Measurements from ENCODE around the gene TSHZ2.
"Not testable (repeated sequence)": the region's sequence is repeated elsewhere in the genome, so short reads cannot be mapped to it uniquely, and the experiment has no call there.

Gene TSHZ2

DNA sequence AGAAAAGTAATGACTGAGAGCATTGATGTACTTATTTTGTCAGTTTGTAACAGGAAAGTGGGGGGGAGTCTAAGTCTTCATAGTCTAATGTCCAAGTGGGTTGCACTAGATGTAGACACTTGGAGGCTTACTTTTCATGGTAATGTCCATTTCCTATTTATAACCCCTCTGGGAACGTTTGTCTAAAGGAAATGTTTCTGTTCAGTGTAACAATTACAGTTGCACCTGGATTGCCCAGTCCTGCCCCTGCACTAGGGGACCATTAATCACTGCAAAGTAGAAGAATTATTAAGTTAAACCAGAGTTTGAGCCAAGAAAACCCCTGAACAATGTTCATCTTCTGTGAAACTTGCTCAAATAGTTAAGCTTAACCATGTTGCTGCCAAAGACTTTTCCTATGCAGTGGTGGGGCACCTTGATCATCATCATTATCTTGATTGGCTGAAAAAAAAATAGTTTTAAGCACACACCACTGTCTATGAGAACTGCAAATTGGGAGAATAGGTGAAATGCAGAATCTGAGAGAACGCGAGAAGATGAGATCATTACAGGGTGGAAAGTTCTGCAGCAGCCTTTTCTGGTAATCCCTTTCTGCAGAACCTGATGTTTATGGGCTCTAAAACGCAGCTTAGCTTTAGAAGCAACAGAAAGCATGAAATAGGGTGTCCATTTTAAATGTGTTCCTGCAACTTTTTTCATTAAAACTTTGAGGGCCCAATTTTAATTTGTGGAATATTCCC is 515.5 kb downstream of the TSHZ2 start:
- in situ Hi-C loops (cut with MboI; ENCODE audit: low sequenced_read_pairs), result no loop called here

DNA sequence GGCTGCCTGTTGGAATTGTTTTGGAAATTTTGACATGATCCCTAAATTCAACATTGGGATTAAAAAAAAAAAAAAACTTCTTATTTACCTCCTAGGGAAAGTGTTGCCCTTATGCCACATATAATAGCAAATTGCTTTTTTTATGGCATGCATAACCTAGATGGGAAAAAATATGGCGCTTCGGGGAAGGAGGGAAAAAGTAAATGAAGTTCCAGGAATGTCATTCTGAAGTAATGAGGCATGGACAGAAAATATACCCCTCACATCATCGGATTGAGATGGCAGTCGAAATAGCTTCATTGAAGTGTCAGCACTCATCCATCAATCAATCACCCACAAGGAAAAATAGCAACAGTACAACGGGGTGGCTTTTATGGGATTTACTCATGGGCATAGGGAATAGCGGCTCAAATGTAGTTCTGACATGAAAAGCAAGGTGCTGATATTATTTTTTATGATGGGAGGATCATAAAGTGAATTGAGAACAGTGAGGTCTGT is 516.7 kb downstream of the TSHZ2 start:
- in situ Hi-C loops (cut with MboI; ENCODE audit: low sequenced_read_pairs), result no loop called here

DNA sequence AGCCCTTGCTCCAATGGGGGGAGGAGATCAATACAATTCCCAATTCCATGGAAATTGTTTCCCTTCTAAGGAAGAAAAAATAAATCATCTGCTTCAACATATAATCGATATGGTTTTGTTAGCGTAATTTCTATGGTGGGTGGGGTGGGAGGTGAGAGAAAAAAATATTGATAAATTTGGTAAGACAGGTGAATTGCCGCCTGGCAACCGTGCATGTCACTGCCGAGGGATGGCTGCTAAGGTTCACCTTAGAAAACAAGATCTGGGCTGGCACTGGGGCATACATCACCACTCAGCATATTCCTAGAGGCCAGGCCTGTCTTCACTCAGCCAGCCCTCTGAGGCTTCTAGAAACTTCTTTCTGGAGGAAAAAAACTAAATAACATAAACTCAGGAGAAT is 517.4 kb downstream of the TSHZ2 start:
- in situ Hi-C loops (cut with MboI; ENCODE audit: low sequenced_read_pairs), result no loop called here

DNA sequence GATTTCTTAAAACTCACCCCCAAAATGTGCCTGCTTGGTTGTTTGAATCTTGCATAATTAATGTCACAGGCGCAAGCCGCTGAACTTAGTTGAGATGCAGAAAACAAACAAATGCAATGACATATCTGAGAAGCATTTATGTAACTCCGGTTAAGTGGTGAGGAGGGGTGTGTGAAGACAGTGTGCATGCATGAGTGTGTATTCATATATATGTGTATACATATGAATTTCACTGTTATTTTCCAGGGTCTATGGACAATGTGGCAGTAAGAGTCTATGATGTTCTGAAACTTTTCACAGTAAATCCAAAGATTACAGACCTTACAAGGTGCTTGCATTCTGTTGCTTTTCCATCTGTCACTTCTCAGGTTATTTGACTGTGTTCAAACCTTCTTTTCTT is 518.5 kb downstream of the TSHZ2 start:
- in situ Hi-C loops (cut with MboI; ENCODE audit: low sequenced_read_pairs), result no loop called here

DNA sequence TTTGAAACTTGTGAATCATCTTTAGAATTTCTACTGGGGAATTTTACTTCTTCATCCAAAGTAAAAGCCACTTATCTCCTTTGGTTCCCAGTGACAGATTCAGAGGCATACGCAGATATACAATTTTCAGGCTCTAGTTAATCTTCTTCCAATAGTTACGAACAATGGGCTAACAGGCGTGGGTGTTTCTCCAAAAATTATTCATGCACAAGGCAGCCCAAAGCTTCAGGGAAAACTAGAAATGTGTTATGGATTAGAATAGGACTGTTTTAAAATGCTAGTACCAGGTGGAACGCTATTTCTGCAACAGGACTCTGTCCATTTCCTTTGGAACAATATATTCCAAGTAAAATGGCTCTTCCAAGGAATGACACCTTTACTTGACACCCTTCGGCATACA is 519.3 kb downstream of the TSHZ2 start:
- in situ Hi-C loops (cut with MboI; ENCODE audit: low sequenced_read_pairs), result no loop called here

DNA sequence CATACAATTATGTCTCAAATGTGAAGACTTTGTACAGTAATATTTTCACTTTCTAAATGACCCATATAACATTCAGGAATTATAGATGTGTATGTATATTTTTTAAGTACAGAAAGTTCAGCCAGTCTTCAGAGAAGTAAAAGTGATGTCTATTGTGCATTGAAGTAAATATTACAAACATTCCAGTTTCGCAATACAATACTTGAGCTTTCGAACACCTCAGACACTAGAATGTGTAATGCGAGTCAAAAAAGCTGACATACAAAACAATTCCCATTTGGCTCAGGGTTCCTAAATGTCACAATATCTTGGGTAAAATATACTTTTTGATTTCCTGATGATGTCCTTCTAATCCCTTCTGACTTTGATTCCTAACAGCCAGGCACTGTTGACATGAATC is 520.1 kb downstream of the TSHZ2 start:
- in situ Hi-C loops (cut with MboI; ENCODE audit: low sequenced_read_pairs), result no loop called here

DNA sequence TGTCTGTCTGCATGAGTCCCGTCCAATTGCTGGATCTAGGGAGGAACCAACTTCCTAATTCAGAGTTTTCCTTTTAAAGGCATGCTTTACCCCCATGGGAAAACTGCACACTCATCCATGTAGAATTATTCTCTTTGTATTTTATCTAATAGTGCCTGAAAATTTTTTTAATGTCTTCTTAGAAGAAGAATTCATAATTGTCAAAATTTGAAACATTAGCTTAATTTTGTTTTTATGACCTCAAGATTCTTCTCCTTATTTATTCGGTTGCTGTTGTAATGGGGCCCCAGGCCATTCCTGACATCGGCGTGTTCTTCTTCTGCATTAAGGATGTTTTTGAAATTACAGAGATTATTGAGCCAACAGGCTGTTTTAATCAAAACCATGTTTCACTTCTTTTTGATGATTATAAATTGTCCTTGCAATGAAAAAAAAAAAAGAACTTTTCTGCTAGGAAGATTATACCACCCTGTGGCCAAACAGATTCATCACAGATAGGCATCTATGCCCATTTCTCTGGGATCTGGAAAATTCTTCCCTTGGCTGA is 521.2 kb downstream of the TSHZ2 start:
- in situ Hi-C loops (cut with MboI; ENCODE audit: low sequenced_read_pairs), result no loop called here

DNA sequence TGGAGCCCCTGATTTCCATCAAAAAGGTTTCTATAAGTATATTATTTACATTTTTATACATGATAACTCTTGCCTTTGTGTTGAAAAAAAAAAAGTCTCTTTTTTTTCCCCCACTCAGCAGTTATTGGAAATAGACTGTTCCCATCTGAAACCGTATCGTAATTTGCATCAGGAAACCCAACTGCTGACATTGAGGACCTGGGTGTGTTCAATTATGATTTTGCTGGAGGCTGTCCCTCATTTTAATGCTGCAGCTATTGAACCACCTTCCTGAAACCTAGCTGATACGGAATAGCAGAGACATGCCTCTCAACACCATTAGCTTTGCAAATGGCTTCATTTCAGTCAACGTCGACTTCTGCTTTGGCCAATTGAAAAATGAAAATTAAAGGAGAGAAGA is 522.6 kb downstream of the TSHZ2 start:
- in situ Hi-C loops (cut with MboI; ENCODE audit: low sequenced_read_pairs), result no loop called here

DNA sequence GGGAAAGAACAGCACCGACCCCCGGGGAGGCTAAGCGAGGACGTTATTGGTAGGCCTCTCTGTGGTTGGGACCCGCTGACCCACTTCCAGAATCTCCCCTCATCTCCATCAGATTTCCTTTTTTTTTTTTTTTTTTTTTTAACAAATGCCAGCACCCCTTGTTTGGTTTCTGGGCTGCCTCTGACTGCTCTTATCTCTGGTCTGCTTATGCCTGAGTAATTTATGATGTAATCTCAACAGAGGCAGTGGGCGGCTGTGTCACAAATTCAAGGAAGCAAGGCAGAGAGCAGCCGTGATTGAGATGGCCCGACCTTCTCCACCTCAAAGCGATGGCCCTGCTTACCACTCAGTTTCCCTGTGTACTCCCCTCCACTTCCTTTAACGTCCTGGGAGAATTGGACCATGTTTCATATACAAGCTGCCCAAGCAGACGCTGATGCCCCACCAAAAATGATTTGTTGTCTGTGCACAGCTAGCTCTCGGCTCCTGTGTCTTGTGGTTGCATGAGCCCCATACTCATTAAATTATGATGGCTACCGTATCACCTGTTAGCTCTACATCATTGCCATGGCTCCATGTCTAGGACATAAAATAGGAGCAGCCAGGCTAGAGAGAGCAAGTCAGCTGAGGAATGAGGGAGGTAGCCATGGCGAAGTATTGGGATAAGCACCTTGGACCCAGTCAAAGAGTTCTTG is 523.4 kb downstream of the TSHZ2 start:
- in situ Hi-C loops (cut with MboI; ENCODE audit: low sequenced_read_pairs), result no loop called here

DNA sequence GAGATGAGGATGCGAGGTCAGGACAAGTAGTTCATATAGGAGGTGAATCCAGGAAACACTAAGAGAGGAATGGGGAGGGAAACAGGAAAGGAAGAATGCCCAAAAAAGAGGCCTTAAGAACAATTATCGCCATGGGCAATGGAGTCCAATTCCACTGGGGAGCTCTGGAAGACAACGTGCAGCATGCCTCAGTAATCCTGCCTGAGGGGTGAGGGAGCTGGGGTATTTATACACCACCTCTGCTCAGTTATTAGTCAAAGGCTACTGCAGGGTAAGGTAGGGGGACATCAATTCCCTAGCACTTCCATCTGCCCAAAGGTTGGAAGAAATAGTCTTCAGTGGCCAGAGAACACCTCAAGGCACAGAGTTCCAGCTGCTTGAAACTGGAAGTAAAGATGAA is 525.1 kb downstream of the TSHZ2 start:
- in situ Hi-C loops (cut with MboI; ENCODE audit: low sequenced_read_pairs), result no loop called here

DNA sequence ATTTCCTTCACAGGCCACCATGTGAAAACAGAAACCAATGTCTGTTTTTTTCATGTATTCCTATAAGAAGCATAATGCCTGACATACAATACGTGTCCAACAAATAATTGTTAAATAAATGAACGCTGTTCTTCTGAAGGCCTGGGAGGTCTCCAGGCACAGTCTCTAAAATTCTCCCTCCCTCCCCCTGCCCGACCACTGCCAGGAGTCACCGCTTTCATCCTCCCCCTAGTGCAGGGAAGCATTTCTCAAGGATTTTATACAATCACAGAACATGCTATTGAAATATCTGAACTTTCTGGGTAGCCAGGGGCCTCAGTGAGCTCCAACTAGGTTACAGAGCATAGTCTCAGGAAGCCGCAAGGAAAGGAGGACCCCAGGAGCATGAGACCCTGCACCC is 526.2 kb downstream of the TSHZ2 start:
- in situ Hi-C loops (cut with MboI; ENCODE audit: low sequenced_read_pairs), result no loop called here

DNA sequence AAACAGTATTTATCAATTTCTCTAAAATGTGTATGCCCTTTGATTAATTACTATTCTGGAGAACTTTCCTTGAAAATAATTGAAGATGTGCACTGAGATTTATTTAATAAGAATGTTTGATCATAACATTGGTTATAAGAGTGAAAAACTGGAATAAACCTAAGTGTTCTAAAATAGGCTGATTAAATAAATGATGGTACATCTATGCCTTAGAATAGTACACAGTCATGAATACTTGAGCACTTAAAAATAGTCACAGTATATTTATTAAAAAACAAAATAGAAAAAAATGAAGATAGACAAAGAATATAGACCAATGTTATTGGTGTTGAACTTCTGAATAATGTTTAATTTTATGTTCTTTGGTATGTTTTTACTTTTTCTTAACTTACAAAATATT is 528.5 kb downstream of the TSHZ2 start:
- in situ Hi-C loops (cut with MboI; ENCODE audit: low sequenced_read_pairs), result no loop called here

DNA sequence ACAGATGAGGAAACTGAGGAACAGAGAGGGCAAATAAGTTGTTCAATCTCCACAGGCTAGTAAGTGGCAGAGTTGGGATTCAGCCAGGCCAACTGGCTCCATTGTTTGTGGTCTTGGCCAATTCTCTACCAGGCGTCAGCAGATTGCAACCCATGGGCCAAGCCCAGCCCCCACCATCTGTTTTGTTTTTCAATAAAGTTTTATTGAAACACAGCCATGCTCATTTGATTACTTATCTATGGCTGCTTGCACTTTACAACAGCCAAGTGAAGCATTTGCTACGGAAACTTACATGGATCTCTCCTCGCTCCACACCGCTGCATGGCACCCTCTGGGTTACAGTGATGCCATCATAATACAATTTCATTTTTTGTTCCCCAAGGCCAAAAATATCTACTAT is 530.7 kb downstream of the TSHZ2 start:
- in situ Hi-C loops (cut with MboI; ENCODE audit: low sequenced_read_pairs), result no loop called here

DNA sequence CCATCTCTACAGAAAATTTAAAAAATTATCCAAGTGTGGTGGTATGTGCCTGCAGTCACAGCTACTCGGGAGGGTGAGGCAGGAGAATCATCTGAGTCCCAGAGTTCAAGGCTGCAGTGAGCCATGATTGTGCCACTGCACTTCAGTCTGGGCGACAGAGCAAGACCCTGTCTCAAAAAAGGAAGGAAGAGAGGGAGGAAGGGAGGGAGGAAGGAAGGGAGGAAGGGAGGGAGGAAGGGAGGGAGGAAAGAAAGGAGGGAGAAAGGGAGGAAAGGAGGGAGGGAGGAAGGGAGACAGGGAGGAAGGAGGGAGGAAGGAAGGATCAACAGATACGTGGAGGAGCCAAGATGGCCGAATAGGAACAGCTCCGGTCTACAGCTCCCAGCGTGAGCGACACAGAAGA is 531.4 kb downstream of the TSHZ2 start:
- in situ Hi-C loops (cut with MboI; ENCODE audit: low sequenced_read_pairs), result no loop called here

DNA sequence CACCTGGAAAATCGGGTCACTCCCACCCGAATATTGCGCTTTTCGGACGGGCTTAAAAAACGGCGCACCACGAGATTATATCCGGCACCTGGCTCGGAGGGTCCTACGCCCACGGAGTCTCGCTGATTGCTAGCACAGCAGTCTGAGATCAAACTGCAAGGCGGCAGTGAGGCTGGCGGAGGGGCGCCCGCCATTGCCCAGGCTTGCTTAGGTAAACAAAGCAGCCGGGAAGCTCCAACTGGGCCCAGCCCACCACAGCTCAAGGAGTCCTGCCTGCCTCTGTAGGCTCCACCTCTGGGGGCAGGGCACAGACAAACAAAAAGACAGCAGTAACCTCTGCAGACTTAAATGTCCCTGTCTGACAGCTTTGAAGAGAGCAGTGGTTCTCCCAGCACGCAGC is 531.9 kb downstream of the TSHZ2 start:
- in situ Hi-C loops (cut with MboI; ENCODE audit: low sequenced_read_pairs), result not testable (repeated sequence)

DNA sequence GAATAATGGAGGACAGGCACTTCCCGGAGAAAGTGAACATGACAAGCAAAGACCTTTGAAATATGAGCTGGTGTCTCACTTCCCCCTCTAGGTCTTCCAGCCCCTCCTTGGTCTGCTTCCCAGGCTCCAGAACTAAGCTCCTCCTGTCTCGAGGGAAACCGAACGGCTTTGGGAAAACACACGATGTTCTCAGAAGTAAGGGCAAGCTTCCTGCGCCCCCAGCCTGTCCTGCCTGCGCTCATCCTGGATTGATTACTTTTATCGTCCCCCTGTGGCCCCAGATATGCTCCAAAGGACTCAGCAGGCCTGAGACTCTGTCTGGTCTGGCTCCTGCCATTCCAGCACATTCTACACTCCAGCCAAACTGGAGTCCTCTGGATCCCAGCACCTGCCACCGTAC is 538.1 kb downstream of the TSHZ2 start:
- in situ Hi-C loops (cut with MboI; ENCODE audit: low sequenced_read_pairs), result no loop called here

DNA sequence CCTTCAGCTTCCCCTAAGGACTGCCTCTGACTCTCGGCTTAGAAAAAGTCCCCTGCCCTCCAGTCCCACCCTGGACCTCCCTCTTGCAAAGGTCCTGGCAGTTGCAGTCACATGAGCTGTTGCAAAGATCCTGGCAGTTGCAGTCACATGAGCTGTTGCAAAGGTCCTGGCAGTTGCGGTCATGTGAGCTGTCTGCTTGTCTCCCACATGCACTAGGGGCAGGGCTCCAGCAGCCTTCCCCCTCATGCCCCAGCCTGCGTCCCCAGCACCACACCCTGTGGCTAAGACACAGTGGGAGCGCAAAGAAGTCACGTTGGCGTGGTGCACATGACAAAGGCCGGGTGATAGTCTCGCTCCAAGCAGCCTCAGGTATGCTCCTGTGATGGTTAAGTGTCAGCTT is 538.5 kb downstream of the TSHZ2 start:
- in situ Hi-C loops (cut with MboI; ENCODE audit: low sequenced_read_pairs), result no loop called here

DNA sequence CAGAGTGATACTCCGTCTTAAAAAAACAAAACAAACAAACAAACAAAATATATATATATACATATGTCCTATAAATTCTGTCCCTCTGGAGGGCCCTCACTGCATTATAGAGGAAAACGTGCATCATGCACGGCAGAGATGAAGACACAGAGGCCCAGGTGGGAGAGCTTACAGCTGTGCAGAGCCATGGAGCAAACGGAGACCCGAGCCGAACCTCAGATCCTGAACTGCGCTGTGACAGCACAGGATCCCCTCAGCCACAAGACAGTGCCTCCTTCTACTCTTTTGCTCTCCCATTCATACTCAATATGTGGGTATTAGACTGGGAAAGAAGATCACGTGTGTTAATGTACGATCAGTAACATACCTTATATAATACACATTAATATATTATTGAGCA is 539.9 kb downstream of the TSHZ2 start:
- in situ Hi-C loops (cut with MboI; ENCODE audit: low sequenced_read_pairs), result no loop called here

DNA sequence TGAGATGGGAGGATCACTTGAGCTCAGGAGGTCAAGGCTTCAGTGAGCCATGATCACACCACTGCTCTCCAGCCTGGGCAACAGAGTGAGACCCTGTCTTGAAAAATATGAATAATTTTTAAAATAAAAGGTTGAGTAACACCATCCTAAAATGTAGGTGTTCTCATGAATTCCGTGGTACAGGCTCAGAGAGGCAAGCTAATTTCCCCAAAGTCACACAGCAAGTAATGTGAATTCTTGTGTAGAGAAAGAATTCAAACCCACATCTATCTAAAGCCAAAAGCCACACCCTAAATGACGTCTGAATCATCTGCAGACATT is 541.0 kb downstream of the TSHZ2 start:
- in situ Hi-C loops (cut with MboI; ENCODE audit: low sequenced_read_pairs), result no loop called here

DNA sequence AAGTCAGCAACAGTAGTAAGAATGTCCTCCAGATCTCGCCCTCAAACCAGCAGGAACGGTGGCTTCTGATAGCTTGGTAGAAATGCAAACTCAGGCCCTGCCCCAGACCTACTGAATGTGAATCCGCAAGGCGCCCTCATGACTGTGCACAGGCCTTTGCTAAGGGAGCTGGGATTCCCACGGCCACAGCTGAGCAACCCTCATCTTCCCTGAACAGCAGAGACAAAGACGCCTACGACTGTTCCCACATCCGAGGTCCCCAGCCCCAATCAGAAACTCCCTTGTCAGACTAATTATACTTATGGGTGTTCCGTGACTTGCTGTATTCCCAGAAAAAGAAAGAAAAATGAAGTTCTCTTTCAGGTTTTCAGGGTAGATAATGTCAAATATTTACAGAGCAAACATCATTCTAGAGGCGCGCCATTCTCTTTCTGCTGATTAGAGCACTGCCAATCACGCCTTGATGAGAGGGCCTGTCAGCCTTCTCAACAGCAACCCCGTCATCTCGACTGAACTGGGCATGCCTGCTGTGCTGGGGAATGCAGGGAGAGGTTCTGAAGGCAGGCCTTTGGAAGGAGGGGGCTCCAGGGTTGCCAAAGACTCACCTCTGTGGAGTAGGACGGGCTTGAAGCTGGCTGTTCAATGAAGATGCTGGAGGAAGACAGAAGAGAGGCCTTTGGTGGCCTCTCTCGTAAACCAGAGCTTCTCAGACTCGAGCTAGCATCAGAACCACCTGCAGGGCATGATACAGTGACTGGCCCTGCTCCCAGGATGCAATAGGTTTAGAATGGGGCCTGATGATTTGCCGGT is 541.5 kb downstream of the TSHZ2 start:
- in situ Hi-C loops (cut with MboI; ENCODE audit: low sequenced_read_pairs), result no loop called here

DNA sequence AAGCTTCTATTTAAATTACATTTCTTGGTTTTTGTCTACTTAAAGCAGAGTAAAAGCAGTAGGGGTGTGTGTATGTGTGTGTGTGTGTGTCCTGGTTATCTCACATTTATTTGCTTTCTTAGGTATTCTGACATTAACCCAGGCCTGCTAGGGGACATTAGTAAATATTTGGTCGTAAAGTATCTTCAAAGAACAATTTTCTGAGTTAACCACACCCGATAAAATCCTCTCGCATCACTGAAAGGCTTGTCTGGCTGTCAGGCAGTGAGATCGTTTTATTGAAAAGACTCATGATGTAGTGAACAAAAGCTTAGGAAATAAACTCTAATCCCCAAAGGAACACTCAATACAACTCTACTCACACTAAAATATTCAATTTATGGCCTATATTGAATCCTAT is 543.6 kb downstream of the TSHZ2 start:
- in situ Hi-C loops (cut with MboI; ENCODE audit: low sequenced_read_pairs), result no loop called here

DNA sequence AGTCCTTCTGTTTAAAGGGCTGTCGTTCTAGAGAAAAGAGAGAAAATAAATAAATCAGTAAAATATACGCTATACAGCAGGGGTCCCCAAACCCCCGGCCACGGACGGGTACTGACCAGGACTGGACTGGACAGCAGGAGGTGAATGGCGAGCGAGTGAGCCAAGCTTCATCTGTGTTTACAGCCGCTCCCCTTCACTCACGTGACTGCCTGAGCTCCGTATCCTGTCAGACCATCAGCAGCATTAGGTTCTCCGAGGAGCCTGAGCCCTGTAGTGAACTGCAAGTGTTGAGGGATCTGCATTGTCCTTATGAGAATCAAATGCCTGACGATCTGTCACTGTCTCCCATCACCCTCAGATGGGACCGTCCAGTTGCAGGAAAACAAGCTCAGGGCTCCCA is 545.0 kb downstream of the TSHZ2 start:
- in situ Hi-C loops (cut with MboI; ENCODE audit: low sequenced_read_pairs), result no loop called here

All from hTERT RPE-1 (cell line).